GM21619 (cell line): ENCODE results near the gene PSMD7.
"Not testable (repeated sequence)": the region's sequence is repeated elsewhere in the genome, so short reads cannot be mapped to it uniquely, and the experiment has no call there.

Experiments used
- ATAC-seq: cut with Tn5 transposase; IDR thresholded peaks from one replicate; pipeline ENCODE4 v1.9.1; 2021; ENCODE audit not compliant: unreplicated experiment

The PSMD7 gene

DNA sequence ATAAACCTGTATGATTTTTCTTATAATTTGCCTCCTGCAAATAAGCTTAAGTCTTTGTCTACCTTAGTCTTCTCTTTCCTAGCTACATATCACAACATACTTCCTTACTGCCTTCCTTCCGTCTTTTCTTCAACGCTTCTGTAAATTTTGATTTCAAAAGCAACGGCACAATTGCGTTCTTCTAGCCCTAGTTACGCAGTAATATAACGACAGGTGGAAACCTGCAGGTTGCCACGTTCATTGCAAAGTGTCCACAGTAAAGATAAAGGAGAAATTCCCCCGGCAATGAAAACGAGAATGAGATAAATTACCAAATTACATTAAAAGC is 546 bp upstream of the PSMD7 start:
- ATAC-seq, result peak; percentile 8

DNA sequence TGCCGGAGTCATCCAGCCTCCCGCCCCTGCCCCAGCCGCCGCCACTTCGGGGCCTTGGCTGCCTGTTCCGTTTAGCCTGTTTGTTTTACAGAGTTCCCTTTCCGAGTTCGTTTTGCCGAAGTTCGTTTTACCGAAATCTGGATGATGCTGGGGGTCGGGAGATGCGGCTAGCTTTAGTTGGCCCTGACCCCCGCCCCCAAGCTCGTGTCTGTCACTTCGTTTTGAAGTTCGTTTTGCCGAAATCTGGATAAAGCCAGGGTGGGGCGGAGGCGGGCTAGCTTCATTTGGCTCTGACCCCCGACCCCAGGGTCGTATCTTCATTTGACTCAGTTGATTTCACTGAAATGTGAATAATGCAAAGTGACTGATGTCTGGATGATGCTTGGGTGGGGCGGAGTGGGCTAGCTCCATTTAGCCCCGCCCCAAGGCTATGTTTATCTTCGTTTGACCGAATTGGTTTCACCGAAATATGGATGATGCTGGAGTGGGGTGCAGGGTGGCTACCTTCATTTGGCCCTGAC is 591 bp downstream of the PSMD7 start:
- ATAC-seq, result no peak

DNA sequence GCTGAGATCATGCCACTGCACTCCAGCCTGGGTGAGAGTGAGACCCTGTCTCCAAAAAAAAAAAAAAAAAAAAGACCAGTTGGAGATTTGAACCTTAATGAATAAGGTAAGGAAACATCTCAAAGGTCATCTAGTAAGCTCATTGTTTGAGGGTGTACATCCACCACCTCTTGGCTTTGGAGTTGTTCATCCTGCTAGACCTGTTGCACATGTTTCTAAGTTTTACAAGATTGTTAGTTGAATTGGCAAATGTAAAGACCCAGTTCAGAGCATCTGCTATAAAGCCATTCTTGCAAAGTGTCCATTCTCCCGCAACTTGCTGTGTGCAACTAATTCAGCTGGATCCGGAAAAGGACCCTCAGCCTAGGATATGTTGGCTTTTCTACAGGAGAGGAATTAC is 1.5 kb downstream of the PSMD7 start:
- no peak for ATAC-seq

DNA sequence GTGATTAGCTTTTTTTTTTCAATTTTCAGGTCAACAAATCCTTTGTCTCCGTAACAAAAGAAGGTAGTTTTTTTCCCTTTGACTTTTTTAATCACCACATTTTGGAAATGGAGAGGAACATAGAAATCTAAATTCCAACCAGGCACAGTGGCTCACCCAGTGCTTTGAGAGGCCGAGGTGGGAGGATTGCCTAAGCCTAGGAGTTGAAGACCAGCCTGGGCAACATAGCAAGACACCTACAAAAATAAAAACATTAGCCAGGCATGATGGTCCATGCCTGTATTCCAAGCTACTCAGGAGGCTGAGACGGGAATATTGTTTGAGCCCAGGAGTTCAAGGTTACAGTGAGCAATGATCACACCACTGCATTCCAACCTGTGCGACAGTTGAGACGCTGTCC is 5.7 kb downstream of the PSMD7 start:
- no peak for ATAC-seq

DNA sequence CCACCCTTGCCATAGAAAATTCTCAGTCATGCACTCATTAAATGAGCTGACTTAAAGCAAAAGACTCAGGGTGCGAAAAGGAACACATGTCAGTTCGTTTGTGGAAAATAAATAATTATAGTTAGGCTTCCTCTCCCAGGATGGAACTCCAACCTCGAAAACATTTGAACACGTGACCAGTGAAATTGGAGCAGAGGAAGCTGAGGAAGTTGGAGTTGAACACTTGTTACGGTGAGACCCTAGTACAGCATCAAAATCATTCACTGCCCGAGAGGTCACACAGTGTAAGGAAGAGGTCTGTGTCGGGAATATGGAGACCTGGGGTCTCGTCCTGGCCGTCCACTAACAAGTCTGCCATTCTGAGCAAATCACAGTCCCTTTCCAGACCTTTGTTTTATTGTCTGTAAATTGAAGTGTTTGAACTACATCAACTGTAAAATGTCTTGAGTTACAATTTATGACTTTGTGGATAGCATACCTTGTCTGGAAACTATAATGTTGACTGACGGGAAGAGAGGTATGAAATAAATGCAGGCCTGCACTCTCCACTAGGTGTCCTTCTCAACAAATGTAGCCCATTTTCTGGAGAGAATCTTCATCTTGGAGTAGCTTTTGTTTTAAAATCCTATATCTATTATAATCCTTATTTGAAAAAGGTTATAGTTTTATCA is 7.7 kb downstream of the PSMD7 start:
- no peak for ATAC-seq

DNA sequence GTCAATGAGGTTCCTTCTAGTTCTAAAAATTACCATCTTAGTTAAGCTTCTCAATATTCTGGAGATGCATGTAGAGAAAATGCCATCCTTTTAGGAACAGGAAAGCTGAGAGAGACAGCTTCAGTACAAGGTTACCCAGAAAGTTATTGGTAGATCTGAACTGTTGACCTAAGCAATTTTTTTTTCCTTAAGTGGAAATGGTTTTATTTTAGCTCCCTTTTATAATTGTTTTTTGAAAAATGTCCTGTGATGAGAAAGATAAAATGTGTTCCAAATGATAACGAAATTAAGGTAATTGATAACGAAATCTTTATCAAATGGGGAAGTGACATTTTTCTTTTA is 8.2 kb downstream of the PSMD7 start:
- no peak for ATAC-seq

DNA sequence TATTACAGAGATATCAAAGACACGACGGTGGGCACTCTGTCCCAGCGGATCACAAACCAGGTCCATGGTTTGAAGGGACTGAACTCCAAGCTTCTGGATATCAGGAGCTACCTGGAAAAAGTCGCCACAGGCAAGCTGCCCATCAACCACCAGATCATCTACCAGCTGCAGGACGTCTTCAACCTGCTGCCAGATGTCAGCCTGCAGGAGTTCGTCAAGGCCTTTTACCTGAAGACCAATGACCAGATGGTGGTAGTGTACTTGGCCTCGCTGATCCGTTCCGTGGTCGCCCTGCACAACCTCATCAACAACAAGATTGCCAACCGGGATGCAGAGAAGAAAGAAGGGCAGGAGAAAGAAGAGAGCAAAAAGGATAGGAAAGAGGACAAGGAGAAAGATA is 8.7 kb downstream of the PSMD7 start:
- no peak for ATAC-seq

DNA sequence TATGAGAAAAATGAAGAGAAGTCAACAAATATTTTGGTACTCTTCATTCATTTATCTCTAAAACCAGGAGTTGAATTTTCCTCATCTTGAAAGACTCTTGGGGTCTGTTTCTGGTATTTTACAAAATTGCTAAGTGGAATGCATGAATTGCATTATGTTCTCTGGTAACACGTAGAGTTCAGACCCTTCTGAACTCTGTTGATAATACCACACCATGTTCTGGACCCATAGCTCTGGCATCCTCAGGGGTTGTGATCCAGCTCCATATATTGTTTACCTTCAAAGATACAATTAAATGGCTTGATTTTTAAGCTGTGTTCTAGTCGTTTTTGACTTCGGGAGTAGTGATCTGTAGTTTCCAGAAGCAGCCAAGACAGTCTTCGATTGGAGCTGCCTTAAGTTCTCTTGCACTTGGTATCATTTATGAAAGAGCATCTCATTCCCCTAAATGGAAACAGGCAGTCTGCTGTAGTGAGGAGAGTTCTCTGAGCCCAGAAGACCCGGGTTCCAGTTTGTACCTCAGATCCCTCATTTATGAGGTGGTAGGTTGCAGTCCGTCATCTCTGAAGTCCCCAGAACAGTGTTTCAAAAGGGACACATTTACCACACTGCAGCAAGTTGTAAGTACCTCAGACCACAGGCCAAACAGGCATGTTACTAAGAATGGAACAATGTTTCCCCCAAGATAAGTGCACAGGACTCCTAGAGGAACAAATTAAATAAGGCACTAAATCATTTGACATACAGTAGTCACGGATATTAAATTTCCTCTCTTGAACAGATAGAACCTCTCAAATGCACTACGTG is 9.6 kb downstream of the PSMD7 start:
- no peak for ATAC-seq

DNA sequence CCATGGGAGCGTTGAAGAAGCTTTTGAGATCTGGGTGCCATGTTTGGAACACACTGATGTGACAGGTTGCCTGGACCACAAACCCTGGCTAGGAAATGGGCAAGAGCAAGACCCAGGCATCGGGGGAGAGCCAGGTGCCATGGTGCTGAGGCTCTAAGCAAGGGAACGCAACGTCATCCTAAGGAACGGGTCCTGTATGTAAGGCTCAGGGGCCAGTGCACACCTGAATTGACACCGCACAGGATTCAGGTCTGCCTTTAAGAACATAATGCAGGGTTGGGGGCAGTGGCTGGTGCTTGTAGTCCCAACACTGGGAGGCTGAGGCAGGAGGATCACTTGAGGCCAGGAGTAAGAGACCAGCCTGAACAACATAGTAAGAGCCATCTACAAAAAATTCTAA is 10.8 kb downstream of the PSMD7 start:
- ATAC-seq, result no peak

DNA sequence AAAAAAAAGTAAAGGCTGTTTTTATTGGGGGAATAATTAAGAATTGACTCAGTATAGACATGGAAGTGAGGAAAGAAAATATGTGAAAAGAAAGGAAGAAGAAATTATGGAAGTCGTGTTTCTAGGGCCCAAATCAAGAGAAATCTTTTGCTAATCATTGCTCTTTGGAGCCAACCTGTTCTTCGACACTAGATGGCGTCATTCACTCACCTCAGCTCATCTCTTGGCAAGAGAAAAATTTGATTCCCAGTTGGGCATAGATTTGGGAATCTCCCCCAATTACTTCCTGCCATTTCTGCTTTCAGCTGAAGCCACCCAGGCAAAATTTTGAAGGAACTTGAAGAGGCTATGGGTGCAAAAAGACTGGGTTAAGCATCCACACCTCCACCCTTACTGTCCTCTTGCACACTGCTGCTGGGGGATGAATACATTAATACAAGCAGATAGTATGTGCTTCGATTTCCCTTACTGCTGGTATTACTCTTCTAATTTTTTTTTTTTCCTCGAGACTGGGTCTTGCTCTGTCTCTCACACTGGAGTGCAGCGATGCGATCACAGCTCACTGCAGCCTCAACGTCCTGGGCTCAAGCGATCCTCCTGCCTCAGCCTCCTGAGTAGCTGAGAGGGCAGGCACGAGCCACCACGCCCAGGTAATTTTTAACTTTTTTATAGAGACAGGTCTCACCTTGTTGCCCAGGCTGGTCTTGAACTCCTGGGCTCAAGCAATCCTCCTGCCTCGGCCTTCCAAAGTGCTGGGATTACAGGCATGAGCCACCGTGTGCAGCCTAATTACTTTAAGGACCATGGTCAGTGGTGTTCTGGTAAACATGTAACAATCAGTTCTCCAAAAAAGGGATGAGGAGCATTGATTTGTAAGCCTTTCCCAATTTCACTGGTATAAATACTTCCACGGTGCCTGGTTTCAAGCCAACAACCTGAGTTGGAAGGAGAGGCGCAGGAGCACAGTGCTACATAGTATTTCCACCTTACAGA is 13.5 kb downstream of the PSMD7 start:
- no peak for ATAC-seq

DNA sequence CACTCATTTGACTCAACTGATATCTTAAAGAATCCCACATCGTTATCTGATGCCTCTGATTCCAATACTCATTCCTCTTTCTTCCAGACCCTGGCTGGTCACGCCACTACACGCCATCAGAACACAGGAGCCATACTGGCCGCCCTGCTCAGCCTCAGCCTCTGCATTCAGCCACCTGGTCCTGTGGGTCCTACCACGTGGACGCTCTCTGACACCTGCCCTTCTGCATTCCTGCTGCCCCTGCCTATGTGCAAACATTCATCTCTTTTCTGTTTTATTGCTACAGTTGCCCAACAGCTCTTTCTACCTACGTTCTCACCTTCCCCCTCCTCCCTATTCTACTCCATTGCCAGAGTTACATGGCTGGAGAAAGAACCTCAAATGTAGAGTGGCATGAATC is 18.4 kb downstream of the PSMD7 start:
- no peak for ATAC-seq

DNA sequence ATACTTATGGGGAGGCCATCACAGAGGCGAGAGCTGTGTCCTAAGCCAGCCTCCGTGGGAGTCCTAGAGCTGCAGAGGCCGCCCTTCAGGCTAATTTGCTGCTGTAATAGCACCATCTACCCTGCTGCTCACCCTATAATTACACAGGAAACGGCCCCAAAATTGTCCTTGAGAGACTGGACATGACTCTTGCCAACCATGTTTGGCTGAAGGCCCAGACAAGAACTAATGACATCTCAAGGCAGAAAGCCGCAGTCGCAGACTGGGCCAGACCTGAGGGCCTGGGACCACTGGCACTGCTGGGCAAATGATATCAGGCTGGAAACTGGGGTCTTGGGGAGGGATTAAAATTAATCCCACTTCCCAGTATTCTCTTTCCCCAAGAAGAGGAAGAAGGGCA is 24.1 kb downstream of the PSMD7 start:
- no peak for ATAC-seq

DNA sequence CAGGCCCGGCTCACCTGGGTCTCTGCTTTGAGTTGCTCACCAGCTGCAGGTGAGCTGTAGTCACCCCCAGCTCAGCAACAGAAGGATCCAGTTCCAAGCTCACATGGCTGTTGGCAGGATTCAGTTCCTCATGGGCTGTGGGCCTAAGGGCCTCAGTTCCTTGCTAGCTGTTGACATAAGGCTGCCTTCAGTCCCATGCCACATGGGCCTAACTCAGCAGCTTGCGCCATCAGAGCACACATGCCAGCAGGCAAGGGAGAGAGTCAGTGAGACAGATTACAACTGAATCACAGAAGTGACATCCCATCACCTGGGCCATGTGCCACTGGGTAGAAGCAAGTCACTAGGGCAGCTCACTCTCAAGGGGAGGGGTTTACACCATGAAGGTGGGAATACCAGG is 24.7 kb downstream of the PSMD7 start:
- ATAC-seq, result no peak

DNA sequence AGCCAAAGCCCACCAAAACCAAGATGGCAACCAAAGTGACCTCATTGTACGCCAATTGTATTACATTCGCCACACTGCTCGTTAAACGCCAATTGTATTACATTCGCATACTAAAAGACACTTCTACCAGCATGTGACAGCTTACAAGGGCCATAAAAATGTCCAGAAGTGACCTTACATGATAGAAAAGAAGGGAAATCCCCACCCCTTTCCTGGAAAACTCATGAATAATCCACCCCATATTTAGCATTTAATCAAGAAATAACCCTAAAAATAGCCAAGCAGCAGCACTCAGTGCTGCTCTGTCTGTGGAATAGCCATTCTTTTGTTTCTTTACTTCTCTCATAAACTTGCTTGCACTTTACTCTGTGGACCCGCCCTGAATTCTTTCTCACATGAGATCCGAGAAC is 25.7 kb downstream of the PSMD7 start:
- no peak for ATAC-seq

DNA sequence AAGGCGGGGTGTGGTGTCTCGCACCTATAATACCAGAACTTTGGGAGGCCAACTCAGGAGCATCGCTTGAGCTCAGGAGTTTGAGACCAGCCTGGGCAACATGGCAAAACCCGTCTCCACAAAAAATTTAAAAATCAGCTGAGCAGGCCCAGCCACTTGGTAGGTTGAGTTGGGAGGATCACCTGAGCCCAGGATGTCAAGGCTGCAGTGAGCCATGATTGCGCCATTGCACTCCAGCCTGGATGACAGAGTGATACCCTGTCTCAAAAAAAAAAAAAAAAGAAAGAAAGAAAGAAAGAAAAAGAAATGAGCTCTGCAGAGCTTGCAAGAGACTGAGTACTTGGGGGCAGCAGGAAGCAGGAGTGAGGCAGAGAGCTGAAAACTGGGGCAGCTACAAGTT is 28.2 kb downstream of the PSMD7 start:
- ATAC-seq, result not testable (repeated sequence)

DNA sequence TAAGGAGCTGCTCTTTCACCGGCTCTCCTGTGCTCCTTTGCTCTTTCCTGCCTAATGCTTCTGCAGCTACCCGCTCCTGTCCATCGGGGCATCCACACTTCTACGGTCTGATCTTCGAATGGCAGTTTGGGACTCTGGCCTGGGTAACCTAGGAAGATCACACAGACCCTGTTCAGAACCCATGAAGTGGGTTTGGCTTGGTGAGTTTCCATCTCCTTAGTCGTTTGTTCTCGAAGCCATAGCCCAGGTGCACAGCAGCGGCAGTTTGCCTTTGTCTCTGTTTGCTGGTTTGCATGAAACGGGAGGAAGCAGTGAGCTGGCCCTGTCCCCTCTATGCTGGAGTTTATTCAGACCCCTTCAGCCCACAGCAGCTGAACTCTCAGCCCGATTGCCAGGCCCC is 29.0 kb downstream of the PSMD7 start:
- no peak for ATAC-seq

DNA sequence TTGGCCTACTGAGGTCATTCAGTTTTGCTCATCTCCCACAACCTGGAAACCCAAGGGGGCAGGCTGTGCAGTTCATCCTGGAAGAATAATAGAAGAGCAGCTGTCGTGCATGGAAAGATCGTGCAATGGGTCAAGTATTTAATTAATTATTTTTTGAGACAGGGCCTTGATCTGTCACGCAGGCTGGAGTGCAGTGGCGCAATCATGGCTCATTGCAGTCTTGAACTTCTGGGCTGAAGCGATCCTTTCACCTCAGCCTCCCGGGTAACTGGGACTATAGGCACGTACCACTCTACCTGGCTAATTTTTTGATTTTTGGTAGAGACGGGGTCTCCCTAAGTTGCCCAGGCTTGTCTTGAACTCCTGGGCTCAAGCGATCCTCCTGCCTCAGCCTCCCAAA is 31.7 kb downstream of the PSMD7 start:
- ATAC-seq, result not testable (repeated sequence)

DNA sequence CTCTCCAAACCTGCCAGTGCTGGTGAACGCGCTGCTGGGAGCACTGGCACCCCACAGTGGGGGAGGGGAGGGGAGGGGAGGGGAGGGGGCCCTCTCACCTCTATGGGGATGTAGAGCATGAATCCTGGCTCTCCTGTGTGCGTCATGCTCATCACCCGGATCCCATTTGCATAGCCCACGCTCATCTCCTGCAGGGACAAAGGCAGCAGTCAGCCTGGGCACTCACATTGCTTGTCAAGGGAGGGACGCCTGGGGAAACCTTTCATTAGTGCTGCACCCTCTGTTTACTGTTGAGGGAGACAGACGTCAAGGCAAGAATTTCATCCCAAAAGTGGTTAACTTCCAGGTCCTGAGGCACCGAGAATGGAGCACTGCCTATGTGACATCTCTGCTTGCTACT is 35.9 kb downstream of the PSMD7 start:
- not testable (repeated sequence) for ATAC-seq

DNA sequence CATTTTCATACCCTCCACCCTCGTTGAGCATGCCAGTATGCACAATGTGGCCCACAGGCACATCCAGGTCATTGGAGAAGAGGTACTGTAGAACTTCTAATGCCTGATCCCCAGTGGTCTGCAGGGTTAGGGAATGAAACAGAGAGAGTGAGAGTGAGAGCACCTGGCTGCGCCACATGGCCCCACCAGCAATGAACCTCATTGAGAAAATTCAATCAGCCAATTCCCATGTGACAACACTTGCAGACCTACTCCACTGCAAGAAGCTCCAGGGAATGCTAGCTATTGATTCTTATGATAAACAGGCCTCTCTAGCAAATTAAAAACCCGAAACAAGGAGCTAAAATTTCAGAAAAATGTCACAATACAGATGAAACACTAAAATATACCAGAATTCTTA is 40.9 kb downstream of the PSMD7 start:
- ATAC-seq, result not testable (repeated sequence)

DNA sequence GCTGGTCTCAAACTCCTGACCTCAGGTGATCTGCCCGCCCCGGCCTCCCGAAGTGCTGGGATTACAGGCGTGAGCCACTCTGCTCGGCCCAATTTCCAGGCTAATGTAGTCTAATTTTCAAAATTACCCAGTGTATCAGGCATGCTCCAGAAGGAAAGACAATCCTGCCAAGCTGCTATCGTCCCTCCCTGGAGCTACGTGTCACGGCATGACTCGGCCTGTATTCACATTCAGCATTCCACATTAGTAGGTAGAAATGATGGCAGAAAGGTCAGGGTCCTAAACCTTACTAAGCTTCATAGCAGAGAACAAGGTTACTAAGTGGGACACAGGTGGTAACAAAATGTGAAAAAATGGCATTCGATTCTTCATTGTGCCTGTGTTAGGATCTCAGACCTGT is 42.6 kb downstream of the PSMD7 start:
- not testable (repeated sequence) for ATAC-seq

DNA sequence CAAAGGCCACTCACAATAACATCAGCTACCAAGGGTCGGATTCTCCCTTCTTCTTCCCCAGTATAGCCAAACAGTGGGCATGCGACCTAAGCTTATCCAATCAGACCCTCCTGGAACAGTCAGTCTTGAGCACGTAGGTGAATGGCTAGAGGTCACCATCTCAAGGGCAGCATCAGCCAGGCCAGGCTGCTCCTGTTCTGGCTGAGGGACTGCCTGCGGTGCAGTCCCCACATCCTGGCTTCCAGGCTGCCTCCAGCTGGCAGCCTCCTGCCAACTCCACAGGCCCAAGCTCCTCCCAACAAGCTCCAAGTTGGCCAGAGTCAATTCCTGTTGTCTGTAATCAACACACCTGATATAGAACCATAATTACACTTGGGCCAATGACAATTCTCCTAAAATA is 56.4 kb downstream of the PSMD7 start:
- ATAC-seq, result not testable (repeated sequence)
